HCT116 (cell line): ENCODE results near the gene PIKFYVE. TPM values are rescaled to one million over a fixed set of nuclear protein-coding genes. Genes with fewer than 3 reads are reported as not detected.

Experiments
- ATAC-seq: fragments of 200-7000 bp; cut with Tn5 transposase; 2 replicates; pipeline ENCODE4 v1.9.1; 2020; ENCODE audit warnings: mild to moderate bottlenecking, moderate library complexity
- BruUV-seq: library from RNA; stranded (reverse); fragments of 400-500 nt; replicated peaks from 2 replicates; lab custom pipeline; 2021; lab: Mats Ljungman, UMichigan
- CTCF ChIA-PET: fragments of 300-600 bp; sonication (Branson Sonifier 250); formaldehyde crosslinking; loops from one replicate; lab custom pipeline; 2021; ENCODE audit warnings: antibody characterized with exemption; lab: Charles Lee
- POLR2A ChIA-PET: fragments of 300-600, 350-600 bp; sonication (Branson Sonifier 250); formaldehyde crosslinking; loops from one replicate; lab custom pipeline; 2021; ENCODE audit warnings: antibody characterized with exemption; lab: Charles Lee
- RAD21 ChIA-PET, 2 experiments: fragments of 300-600 bp; sonication (Branson Sonifier 250); formaldehyde crosslinking; loops; one replicate each; lab custom pipeline; 2023; ENCODE audit warnings: low total read pairs in 2 of 2; ENCODE audit not compliant: uncharacterized antibody in 2 of 2, unreplicated experiment in 2 of 2, low non-redundant PET in 1 of 2; lab: Charles Lee
- DNase-seq: peaks from one replicate; pipeline ENCODE4 v3.0.0-alpha.2; 2010; ENCODE audit warnings: low read depth, low spot score
- H2AFZ ChIP-seq: fragments of 200-600 bp; shearing (Covaris generic), sonication (generic); 2 replicates; pipeline ENCODE4 v1.6.1; 2017; ENCODE audit warnings: low read depth, mixed run types, mixed read lengths, antibody characterized with exemption, low read length; ENCODE audit not compliant: poor library complexity, severe bottlenecking
- H3K27ac ChIP-seq: 2 replicates; pipeline ENCODE4 v1.5.1; 2012; ENCODE audit warnings: low read depth, low read length
- H3K27me3 ChIP-seq: fragments of 200-600 bp; sonication (generic); 2 replicates; pipeline ENCODE4 v1.6.1; 2016; ENCODE audit warnings: mixed run types, low read length, mixed read lengths; ENCODE audit not compliant: insufficient read depth
- H3K36me3 ChIP-seq, 2 experiments: fragments of 200-500 bp in 1 of 2; fragments of 200-600 bp in 1 of 2; sonication (Bioruptor generic) in 1 of 2; sonication (generic) in 1 of 2; 2 replicates each; pipeline versions ENCODE4 v1.5.1 to v1.6.1; 2014 to 2016; ENCODE audit warnings: low read length in 2 of 2, inconsistent platforms in 1 of 2, mixed read lengths in 1 of 2, mixed run types in 1 of 2; ENCODE audit not compliant: insufficient read depth in 2 of 2, control insufficient read depth in 1 of 2
- H3K4me1 ChIP-seq, 2 experiments: fragments of 200-600 bp in 1 of 2; sonication (generic) in 1 of 2; 2 replicates each; pipeline versions ENCODE4 v1.5.1 to v1.6.1; 2012 to 2017; ENCODE audit warnings: low read length in 2 of 2, inconsistent platforms in 1 of 2, mild to moderate bottlenecking in 1 of 2, mixed read lengths in 1 of 2, mixed run types in 1 of 2, moderate library complexity in 1 of 2; ENCODE audit not compliant: insufficient read depth in 2 of 2, control insufficient read depth in 1 of 2
- H3K4me2 ChIP-seq: fragments of 200-600 bp; sonication (generic); 2 replicates; pipeline ENCODE4 v1.6.1; 2017; ENCODE audit warnings: mixed run types, low read length, mixed read lengths
- H3K4me3 ChIP-seq, 2 experiments: fragments of 200-600 bp in 1 of 2; sonication (generic) in 1 of 2; replicated peaks in 1 of 2; 2 replicates each; pipeline ENCODE4 v1.5.1; 2011 to 2016; ENCODE audit warnings: low read length in 2 of 2, control low read depth in 1 of 2, low read depth in 1 of 2, mild to moderate bottlenecking in 1 of 2, mixed read lengths in 1 of 2, mixed run types in 1 of 2
- H3K79me2 ChIP-seq: fragments of 200-600 bp; sonication (generic); 2 replicates; pipeline ENCODE4 v1.6.1; 2017; ENCODE audit warnings: mild to moderate bottlenecking, mixed run types, low read length, moderate library complexity, mixed read lengths; ENCODE audit not compliant: insufficient read depth
- H3K9ac ChIP-seq: fragments of 200-600 bp; sonication (generic); 2 replicates; pipeline ENCODE4 v1.6.1; 2016; ENCODE audit warnings: low read length, mixed read lengths
- H3K9me2 ChIP-seq: fragments of 200-600 bp; sonication (generic), shearing (Covaris generic); 2 replicates; pipeline ENCODE4 v1.6.1; 2017; ENCODE audit warnings: mixed run types, mild to moderate bottlenecking, moderate library complexity; ENCODE audit not compliant: insufficient read depth
- H3K9me3 ChIP-seq, 2 experiments: fragments of 200-500 bp in 1 of 2; fragments of 200-600 bp in 1 of 2; sonication (Bioruptor generic) in 1 of 2; sonication (generic) in 1 of 2; 2 replicates each; pipeline ENCODE4 v1.6.1; 2014 to 2017; ENCODE audit warnings: low read length in 2 of 2, mixed read lengths in 2 of 2, inconsistent platforms in 1 of 2, low read depth in 1 of 2, mild to moderate bottlenecking in 1 of 2, mixed run types in 1 of 2, moderate library complexity in 1 of 2; ENCODE audit not compliant: control insufficient read depth in 1 of 2, insufficient read depth in 1 of 2
- H4K20me1 ChIP-seq: fragments of 200-600 bp; sonication (generic), shearing (Covaris generic); 2 replicates; pipeline ENCODE4 v1.6.1; 2017; ENCODE audit warnings: mixed run types, mild to moderate bottlenecking, moderate library complexity; ENCODE audit not compliant: insufficient read depth
- CBX3 ChIP-seq: IDR thresholded peaks from 2 replicates; pipeline ENCODE4 v1.6.1; 2012; ENCODE audit warnings: low read depth
- CEBPB ChIP-seq: IDR thresholded peaks from 2 replicates; pipeline ENCODE4 v1.6.1; 2012; ENCODE audit warnings: low read depth
- EGR1 ChIP-seq: IDR thresholded peaks from 2 replicates; pipeline ENCODE4 v1.6.1; 2012; ENCODE audit warnings: low read depth
- ELF1 ChIP-seq: IDR thresholded peaks from 2 replicates; pipeline ENCODE4 v1.6.1; 2012; ENCODE audit warnings: low read depth, borderline replicate concordance
- EZH2 ChIP-seq: fragments of 200-600 bp; sonication (generic); IDR thresholded peaks from 2 replicates; pipeline ENCODE4 v1.6.1; 2017; ENCODE audit warnings: antibody characterized with exemption, mixed run types
- EZH2phosphoT487 ChIP-seq: fragments of 200-600 bp; IDR thresholded peaks from 2 replicates; pipeline ENCODE4 v1.6.1; 2018; ENCODE audit warnings: antibody characterized with exemption, borderline replicate concordance
- FOSL1 ChIP-seq: IDR thresholded peaks from 2 replicates; pipeline ENCODE4 v1.6.1; 2012; ENCODE audit warnings: low read depth
- JUND ChIP-seq: IDR thresholded peaks from 2 replicates; pipeline ENCODE4 v1.6.1; 2012
- POLR2A ChIP-seq: IDR thresholded peaks from 2 replicates; pipeline ENCODE4 v1.7.0; 2011; ENCODE audit warnings: borderline replicate concordance; ENCODE audit not compliant: insufficient read depth, insufficient read length; ENCODE audit errors: extremely low read depth
- POLR2AphosphoS5 ChIP-seq: IDR thresholded peaks from 2 replicates; pipeline ENCODE4 v1.6.1; 2011; ENCODE audit warnings: mild to moderate bottlenecking, low read depth, low read length, moderate library complexity
- RAD21 ChIP-seq: IDR thresholded peaks from 2 replicates; pipeline ENCODE4 v1.6.1; 2012; ENCODE audit warnings: low read depth, mild to moderate bottlenecking
- SP1 ChIP-seq: IDR thresholded peaks from 2 replicates; pipeline ENCODE4 v1.6.1; 2012; ENCODE audit warnings: low read depth
- SRF ChIP-seq: IDR thresholded peaks from 2 replicates; pipeline ENCODE4 v1.6.1; 2012; ENCODE audit warnings: low read depth
- TCF7L2 ChIP-seq: IDR thresholded peaks from 2 replicates; pipeline ENCODE4 v1.7.0; 2011; ENCODE audit warnings: borderline replicate concordance, inconsistent platforms; ENCODE audit not compliant: insufficient read depth, insufficient read length; ENCODE audit errors: extremely low read depth
- YY1 ChIP-seq: IDR thresholded peaks from 2 replicates; pipeline ENCODE4 v1.6.1; 2011; ENCODE audit warnings: low read length, low read depth, moderate library complexity, mild to moderate bottlenecking; ENCODE audit not compliant: insufficient replicate concordance; ENCODE audit errors: extremely low read depth
- ZFX ChIP-seq: fragments of 450-650 bp; IDR thresholded peaks from 2 replicates; pipeline ENCODE4 v1.6.1; 2017
- intact Hi-C: fragments of 100-400 bp; cut with micrococcal nuclease; formaldehyde crosslinking; loops from 2 replicates; pipeline ENCODE4 v1.10.0; 2022
- total RNA-seq: library from RNA; stranded (reverse); gene quantifications from one replicate; pipeline ENCODE4 v1.2.1, GENCODE V29; 2021; ENCODE audit not compliant: unreplicated experiment
- TF ChIP-seq, protein P1 (sequence below): IDR thresholded peaks from 2 replicates; pipeline ENCODE4 v1.6.1; 2011; ENCODE audit warnings: mild to moderate bottlenecking, low read length, moderate library complexity; ENCODE audit not compliant: insufficient replicate concordance; ENCODE audit errors: extremely low read depth
- TF ChIP-seq, protein P2 (sequence below), 3 experiments: fragments of 200-600 bp in 1 of 3; sonication (generic) in 1 of 3; IDR thresholded peaks in 2 of 3; conservative IDR thresholded peaks in 1 of 3; 2 replicates each; pipeline ENCODE4 v1.5.1; 2012 to 2017; ENCODE audit warnings: low read depth in 2 of 3, low read length in 2 of 3, antibody characterized with exemption in 1 of 3, borderline replicate concordance in 1 of 3, control low read depth in 1 of 3, mild to moderate bottlenecking in 1 of 3, mixed read lengths in 1 of 3, mixed run types in 1 of 3, moderate library complexity in 1 of 3; ENCODE audit not compliant: insufficient read depth in 1 of 3
- TF ChIP-seq, protein P3 (sequence below): IDR thresholded peaks from 2 replicates; pipeline ENCODE4 v1.6.1; 2012; ENCODE audit warnings: low read depth
- TF ChIP-seq, protein P4 (sequence below): IDR thresholded peaks from 2 replicates; pipeline ENCODE4 v1.6.1; 2012

Gene PIKFYVE
- total RNA-seq, 1 experiment from 2014 or later: 21.8 TPM

DNA sequence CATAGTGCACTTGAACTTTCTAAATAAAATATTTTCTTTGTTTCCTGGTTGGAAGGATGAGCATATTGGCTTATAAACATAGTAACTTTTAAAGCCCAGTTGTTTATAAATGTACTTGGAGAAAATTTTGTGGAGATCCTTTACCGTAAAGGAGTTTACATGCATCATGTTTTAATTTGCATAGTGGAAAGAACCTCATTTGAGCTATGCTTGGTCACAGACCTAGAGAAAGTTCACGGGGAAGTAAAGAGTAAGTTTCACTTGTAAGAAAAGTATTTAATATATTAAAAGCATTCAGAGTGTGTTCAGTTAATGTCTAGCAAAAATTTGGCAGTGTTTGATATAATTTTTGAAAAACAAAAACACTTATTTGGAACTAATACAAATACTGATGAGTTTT lies 45.3 kb downstream of the PIKFYVE start:
- CTCF ChIA-PET: no interaction called here
- peaks cover 0 to 11% of the 10 kb centered on the region in 2 experiments; a peak in 2 of 4 replicates for H3K36me3 ChIP-seq
- RAD21 ChIA-PET: no interaction called here

More for the DNA sequence above, 45.3 kb downstream of the PIKFYVE start:
- no peak overlapping the region for H2AFZ ChIP-seq
- no peaks in the 10 kb centered on the region for H3K9me2 ChIP-seq
- no peak overlapping the region for H3K9ac ChIP-seq
- DNase-seq (no peak), ATAC-seq (no peak)
- intact Hi-C loops: no loop called here
- H3K4me2 ChIP-seq: no peak overlapping the region
- no peaks in the 10 kb centered on the region for H3K27me3 ChIP-seq
- no peaks in the 10 kb centered on the region for H3K79me2 ChIP-seq
- TF ChIP-seq, protein P1, sequence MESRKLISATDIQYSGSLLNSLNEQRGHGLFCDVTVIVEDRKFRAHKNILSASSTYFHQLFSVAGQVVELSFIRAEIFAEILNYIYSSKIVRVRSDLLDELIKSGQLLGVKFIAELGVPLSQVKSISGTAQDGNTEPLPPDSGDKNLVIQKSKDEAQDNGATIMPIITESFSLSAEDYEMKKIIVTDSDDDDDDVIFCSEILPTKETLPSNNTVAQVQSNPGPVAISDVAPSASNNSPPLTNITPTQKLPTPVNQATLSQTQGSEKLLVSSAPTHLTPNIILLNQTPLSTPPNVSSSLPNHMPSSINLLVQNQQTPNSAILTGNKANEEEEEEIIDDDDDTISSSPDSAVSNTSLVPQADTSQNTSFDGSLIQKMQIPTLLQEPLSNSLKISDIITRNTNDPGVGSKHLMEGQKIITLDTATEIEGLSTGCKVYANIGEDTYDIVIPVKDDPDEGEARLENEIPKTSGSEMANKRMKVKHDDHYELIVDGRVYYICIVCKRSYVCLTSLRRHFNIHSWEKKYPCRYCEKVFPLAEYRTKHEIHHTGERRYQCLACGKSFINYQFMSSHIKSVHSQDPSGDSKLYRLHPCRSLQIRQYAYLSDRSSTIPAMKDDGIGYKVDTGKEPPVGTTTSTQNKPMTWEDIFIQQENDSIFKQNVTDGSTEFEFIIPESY: no peak
- TF ChIP-seq FOSL1 (no peak), POLR2AphosphoS5 (no peak), CBX3 (no peak), EZH2 (no peak), TCF7L2 (no peak), ELF1 (no peak), YY1 (no peak), EGR1 (no peak), SP1 (no peak), SRF (no peak), CEBPB (no peak), EZH2phosphoT487 (no peak), POLR2A (no peak), RAD21 (no peak), JUND (no peak), ZFX (no peak)
- TF ChIP-seq, protein P2, sequence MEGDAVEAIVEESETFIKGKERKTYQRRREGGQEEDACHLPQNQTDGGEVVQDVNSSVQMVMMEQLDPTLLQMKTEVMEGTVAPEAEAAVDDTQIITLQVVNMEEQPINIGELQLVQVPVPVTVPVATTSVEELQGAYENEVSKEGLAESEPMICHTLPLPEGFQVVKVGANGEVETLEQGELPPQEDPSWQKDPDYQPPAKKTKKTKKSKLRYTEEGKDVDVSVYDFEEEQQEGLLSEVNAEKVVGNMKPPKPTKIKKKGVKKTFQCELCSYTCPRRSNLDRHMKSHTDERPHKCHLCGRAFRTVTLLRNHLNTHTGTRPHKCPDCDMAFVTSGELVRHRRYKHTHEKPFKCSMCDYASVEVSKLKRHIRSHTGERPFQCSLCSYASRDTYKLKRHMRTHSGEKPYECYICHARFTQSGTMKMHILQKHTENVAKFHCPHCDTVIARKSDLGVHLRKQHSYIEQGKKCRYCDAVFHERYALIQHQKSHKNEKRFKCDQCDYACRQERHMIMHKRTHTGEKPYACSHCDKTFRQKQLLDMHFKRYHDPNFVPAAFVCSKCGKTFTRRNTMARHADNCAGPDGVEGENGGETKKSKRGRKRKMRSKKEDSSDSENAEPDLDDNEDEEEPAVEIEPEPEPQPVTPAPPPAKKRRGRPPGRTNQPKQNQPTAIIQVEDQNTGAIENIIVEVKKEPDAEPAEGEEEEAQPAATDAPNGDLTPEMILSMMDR (IDR thresholded peaks at IDR 0.05 in 2 of 3, conservative IDR thresholded peaks at IDR 0.05 in 1 of 3; ENCODE audit: borderline replicate concordance in 1 of 3, insufficient read depth in 1 of 3, low read depth in 2 of 3, low read length in 2 of 3): no peak
- TF ChIP-seq, protein P3, sequence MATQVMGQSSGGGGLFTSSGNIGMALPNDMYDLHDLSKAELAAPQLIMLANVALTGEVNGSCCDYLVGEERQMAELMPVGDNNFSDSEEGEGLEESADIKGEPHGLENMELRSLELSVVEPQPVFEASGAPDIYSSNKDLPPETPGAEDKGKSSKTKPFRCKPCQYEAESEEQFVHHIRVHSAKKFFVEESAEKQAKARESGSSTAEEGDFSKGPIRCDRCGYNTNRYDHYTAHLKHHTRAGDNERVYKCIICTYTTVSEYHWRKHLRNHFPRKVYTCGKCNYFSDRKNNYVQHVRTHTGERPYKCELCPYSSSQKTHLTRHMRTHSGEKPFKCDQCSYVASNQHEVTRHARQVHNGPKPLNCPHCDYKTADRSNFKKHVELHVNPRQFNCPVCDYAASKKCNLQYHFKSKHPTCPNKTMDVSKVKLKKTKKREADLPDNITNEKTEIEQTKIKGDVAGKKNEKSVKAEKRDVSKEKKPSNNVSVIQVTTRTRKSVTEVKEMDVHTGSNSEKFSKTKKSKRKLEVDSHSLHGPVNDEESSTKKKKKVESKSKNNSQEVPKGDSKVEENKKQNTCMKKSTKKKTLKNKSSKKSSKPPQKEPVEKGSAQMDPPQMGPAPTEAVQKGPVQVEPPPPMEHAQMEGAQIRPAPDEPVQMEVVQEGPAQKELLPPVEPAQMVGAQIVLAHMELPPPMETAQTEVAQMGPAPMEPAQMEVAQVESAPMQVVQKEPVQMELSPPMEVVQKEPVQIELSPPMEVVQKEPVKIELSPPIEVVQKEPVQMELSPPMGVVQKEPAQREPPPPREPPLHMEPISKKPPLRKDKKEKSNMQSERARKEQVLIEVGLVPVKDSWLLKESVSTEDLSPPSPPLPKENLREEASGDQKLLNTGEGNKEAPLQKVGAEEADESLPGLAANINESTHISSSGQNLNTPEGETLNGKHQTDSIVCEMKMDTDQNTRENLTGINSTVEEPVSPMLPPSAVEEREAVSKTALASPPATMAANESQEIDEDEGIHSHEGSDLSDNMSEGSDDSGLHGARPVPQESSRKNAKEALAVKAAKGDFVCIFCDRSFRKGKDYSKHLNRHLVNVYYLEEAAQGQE: no peak
- TF ChIP-seq, protein P4, sequence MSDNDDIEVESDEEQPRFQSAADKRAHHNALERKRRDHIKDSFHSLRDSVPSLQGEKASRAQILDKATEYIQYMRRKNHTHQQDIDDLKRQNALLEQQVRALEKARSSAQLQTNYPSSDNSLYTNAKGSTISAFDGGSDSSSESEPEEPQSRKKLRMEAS: no peak
- no peaks in the 10 kb centered on the region for H3K9me3 ChIP-seq
- BruUV-seq: no TSS peak
- POLR2A ChIA-PET: no interaction called here
- no peak overlapping the region for H3K4me3 ChIP-seq
- no peak overlapping the region for H3K27ac ChIP-seq
- no peaks in the 10 kb centered on the region for H4K20me1 ChIP-seq
- no peaks in the 10 kb centered on the region for H3K4me1 ChIP-seq
